Stimulated activated CD8-positive, alpha-beta memory T cell treated with anti-CD3 and anti-CD28 coated beads, Interleukin-4, amount 100 ng/mL, for 1 hour (primary cell): Measurements from ENCODE around the gene NT5DC2.

Source experiments
- DNase-seq, 2 donors: peaks; one replicate each; pipeline ENCODE4 v3.0.0-alpha.2; 2020; ENCODE audit warnings: low read depth in 2 of 2, low spot score in 1 of 2

Gene NT5DC2

GRCh38 chr3:52512727-52513126 is 20.9 kb downstream of the NT5DC2 start:
- no peak for DNase-seq

DNA sequence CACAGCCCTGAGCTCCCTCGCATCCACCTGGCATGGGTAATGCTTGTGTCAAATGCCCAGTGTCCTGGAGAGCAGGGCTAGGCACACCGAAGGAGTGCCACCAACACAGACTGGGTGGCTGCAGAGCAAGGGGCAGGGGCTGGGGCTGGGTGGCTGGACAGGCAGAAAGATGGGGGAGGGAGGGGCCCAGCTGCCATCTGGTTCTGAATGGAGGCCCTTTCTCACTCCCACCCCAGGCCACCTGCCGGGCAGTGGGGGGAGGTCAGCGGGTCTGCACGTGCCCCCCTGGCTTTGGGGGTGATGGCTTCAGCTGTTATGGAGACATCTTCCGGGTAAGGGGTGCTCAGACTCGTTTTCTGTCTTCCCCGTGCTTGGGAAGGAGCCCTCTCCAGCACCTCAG is 21.6 kb downstream of the NT5DC2 start:
- DNase-seq = no peak

DNA sequence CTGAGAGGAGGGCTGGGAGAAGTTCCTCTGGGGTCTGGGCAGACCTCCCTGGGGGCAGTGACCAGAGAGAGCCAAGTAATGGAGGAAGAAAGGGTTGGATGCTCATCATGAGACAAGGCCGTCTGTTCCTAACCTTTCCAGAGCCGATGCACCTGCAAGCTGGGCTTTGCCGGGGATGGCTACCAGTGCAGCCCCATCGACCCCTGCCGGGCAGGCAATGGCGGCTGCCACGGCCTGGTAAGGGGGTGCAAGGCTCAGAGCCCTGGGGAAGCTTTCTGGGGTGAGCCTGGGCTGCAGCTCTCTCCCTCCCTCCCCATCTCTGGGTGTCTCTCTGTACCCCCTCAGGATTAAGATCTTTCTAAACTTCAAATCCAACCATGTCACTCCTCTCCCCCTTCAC is 22.1 kb downstream of the NT5DC2 start:
- no peak for DNase-seq

- no peak for DNase-seq
These were observed 23.8 kb downstream of the NT5DC2 start for GRCh38 chr3:52509753-52510328.

GRCh38 chr3:52507359-52507758 is 26.3 kb downstream of the NT5DC2 start:
- DNase-seq = no peak

- DNase-seq = no peak
These were observed 27.2 kb downstream of the NT5DC2 start for GRCh38 chr3:52506266-52506966.

DNA sequence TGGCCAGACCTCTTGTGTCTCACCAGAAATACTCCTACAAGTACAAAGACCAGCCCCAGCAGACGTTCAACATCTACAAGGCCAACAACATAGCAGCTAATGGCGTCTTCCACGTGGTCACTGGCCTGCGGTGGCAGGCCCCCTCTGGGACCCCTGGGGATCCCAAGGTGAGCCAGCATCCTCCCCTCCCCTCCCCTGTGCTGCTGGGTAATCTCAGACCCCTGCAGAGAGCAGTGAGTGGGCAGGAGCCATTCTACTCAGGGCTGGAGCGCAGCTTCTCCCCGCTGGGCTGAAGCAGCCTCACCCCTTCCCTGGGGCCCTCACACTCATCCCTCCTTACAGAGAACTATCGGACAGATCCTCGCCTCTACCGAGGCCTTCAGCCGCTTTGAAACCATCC is 28.7 kb downstream of the NT5DC2 start:
- no peak for DNase-seq

- no peak for DNase-seq
These were observed 29.8 kb downstream of the NT5DC2 start for GRCh38 chr3:52503788-52504424.

GRCh38 chr3:52502808-52503350 is 30.8 kb downstream of the NT5DC2 start:
- DNase-seq = no peak

DNA sequence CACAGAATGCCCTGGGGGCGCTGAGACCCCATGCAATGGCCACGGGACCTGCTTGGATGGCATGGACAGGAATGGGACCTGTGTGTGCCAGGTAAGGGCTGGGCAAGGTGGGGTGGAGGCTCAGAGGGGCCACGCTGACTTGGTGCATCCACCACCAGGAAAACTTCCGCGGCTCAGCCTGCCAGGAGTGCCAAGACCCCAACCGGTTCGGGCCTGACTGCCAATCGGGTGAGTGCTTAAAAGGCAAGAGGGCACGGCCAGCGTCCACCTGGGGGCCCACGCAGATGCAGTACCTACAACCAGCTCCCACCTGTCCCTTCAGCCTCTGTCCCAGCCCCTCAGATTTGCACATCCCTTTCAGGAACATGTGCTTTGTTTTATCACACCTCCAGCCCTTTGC is 31.7 kb downstream of the NT5DC2 start:
- no peak for DNase-seq

GRCh38 chr3:52501046-52501445 is 32.6 kb downstream of the NT5DC2 start:
- DNase-seq = no peak

GRCh38 chr3:52498137-52499054 is 35.3 kb downstream of the NT5DC2 start:
- no peak for DNase-seq

DNA sequence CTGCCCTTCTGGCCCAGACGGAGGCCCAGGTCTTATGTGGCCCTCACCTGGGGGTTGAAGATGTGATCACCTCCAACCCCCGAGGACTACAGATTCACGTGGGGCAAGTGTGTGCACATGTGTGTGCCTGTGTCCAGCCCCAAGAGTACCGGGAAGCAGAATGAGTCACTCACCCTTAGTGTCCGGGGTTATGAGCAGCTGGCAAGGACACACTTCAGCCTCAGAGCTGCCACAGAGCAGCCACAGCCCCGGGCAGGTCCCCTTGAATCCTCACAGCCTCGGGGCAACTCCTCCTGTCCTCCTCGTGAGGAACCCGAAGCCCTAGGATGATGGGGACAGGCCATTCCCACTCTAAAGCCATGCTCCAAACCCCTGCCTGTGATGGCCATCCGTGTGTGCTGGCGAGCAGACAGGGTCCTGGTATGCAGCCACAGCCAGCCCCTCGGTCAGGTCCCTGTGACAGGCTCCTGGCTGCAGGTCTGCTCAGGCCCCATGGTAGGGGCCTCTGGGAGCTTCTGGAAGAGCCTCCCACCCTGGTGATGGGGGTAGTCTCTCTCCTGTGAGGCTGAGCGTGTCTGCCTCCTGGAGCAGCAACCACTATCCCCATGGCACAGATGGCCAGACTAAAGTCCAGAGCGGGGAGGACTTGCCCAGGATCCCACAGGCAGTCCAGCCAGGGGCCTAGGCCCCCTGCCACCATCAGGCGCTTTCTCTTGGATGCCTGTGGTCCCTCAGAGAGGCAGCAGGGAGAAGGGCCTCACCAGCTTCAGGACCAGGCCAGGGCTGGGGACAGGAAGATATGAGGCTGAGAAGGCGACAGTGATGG is 37.7 kb downstream of the NT5DC2 start:
- DNase-seq = no peak

DNA sequence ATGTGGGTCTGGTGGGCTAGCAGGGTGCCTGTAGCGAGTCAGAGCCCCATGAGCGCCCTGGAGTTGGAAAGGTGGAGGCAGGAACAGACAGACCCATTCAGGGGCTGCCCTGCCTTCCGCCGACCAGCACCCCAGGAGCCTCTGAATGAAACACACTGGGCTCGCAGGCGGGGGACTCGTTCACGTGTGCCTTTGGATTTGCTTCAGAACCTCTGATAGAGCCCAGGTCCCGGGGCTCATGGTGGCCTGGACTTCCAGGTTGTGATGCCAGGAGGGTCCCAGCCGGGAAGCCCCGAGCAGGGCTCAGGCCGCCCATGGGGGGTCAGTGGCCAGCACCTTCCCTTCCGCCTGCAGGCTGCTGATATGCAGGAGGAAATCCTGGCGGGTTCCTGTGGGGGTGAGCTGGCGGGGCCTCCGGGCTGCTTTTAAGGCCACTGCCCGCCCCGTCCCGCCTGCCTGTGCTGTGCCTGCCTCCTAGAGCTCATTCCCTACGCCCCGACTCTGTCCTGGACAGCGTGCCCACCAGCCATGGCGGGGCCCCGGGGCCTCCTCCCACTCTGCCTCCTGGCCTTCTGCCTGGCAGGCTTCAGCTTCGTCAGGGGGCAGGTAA is 38.7 kb downstream of the NT5DC2 start, which contains the start of gene STAB1:
TSS of gene STAB1 (plus strand) at position 453 of the 610 bp plus-strand sequence. CDS start at position 529, 76 bp downstream.
- no peak for DNase-seq

GRCh38 chr3:52494445-52494844 is 39.2 kb downstream of the NT5DC2 start:
- no peak for DNase-seq

DNA sequence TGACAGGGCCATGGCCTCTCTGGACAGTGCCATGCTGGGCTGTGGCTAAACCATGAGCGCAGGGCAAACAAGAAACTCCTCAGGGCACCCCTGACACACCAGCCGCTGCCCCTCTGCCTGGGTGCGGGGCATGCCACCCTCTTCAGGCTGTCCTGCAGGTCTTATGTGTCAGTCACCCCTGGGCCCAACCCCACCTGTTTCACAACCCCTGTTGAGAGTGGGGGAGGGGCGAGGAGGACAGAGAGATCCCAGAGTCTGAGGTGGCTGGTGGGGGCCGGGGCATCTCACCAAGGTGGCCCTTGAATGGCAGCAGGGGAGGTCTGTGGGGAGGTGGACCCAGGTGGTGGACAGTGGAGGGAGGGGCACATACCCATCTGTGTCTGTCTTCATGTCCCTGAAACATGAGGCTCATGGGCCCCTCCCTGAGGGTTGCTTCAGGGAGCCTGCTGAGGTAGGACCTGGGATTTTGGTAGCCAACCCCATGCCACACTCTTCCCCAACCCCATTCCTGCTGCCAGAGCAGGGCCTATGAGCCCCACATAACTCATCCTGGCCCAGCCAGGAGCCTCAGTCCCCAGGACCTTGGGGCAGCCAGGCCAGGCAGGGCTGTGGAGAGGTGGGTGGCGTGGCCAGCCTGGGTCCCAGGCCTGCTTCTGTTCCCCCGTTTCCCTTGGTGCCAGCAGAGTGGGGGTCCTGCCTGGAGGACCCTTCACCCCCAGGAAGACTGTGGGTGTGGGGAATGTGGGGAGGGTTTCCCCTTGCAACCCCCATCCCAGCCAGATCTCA is 40.2 kb downstream of the NT5DC2 start:
- DNase-seq = no peak

DNA sequence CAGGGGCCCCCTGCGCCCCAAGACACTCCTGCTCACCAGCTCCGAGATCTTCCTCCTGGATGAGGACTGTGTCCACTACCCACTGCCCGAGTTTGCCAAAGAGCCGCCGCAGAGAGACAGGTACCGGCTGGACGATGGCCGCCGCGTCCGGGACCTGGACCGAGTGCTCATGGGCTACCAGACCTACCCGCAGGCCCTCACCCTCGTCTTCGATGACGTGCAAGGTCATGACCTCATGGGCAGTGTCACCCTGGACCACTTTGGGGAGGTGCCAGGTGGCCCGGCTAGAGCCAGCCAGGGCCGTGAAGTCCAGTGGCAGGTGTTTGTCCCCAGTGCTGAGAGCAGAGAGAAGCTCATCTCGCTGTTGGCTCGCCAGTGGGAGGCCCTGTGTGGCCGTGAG is 41.6 kb downstream of the NT5DC2 start:
- no peak for DNase-seq

GRCh38 chr3:52490939-52491526 is 42.6 kb downstream of the NT5DC2 start:
- no peak for DNase-seq
